ENCODE results near the gene PARP8.

GRCh38 chr5:50672663-50673062 is 6.2 kb downstream of the PARP8 start:
- TF ChIP-seq, protein P1, sequence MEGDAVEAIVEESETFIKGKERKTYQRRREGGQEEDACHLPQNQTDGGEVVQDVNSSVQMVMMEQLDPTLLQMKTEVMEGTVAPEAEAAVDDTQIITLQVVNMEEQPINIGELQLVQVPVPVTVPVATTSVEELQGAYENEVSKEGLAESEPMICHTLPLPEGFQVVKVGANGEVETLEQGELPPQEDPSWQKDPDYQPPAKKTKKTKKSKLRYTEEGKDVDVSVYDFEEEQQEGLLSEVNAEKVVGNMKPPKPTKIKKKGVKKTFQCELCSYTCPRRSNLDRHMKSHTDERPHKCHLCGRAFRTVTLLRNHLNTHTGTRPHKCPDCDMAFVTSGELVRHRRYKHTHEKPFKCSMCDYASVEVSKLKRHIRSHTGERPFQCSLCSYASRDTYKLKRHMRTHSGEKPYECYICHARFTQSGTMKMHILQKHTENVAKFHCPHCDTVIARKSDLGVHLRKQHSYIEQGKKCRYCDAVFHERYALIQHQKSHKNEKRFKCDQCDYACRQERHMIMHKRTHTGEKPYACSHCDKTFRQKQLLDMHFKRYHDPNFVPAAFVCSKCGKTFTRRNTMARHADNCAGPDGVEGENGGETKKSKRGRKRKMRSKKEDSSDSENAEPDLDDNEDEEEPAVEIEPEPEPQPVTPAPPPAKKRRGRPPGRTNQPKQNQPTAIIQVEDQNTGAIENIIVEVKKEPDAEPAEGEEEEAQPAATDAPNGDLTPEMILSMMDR (IDR thresholded peaks at IDR 0.05) = no peak
- no peak for TF ChIP-seq POLR2A (IDR thresholded peaks at IDR 0.05)
